Uterus (tissue), 2 donors: Measurements from ENCODE around the gene TRMO.

Experiments used
- CTCF ChIP-seq, 4 experiments: fragments of 200-600 bp in 2 of 4; fragments of 450-650 bp in 2 of 4; sonication (generic) in 2 of 4; IDR thresholded peaks; one replicate each; pipeline ENCODE4 v1.5.1; 2016 to 2019; ENCODE audit warnings: antibody characterized with exemption in 4 of 4, mild to moderate bottlenecking in 2 of 4, moderate library complexity in 1 of 4
- POLR2A ChIP-seq, 2 donors: fragments of 450-650 bp; IDR thresholded peaks; one replicate each; pipeline ENCODE4 v1.6.1; 2016; ENCODE audit warnings: antibody characterized with exemption in 2 of 2, mild to moderate bottlenecking in 1 of 2, moderate library complexity in 1 of 2

GRCh38 chr9:97964901-97965300, 42.6 kb upstream of the TRMO start:
- TF ChIP-seq CTCF (IDR thresholded peaks at IDR 0.05) (no peak), POLR2A (IDR thresholded peaks at IDR 0.05) (no peak)
